GM21619 (cell line): ENCODE results near the gene NEUROG3.
"Not testable (repeated sequence)": the region's sequence is repeated elsewhere in the genome, so short reads cannot be mapped to it uniquely, and the experiment has no call there.

Experiments
- ATAC-seq: cut with Tn5 transposase; IDR thresholded peaks from one replicate; pipeline ENCODE4 v1.9.1; 2021; ENCODE audit not compliant: unreplicated experiment

The NEUROG3 gene

DNA sequence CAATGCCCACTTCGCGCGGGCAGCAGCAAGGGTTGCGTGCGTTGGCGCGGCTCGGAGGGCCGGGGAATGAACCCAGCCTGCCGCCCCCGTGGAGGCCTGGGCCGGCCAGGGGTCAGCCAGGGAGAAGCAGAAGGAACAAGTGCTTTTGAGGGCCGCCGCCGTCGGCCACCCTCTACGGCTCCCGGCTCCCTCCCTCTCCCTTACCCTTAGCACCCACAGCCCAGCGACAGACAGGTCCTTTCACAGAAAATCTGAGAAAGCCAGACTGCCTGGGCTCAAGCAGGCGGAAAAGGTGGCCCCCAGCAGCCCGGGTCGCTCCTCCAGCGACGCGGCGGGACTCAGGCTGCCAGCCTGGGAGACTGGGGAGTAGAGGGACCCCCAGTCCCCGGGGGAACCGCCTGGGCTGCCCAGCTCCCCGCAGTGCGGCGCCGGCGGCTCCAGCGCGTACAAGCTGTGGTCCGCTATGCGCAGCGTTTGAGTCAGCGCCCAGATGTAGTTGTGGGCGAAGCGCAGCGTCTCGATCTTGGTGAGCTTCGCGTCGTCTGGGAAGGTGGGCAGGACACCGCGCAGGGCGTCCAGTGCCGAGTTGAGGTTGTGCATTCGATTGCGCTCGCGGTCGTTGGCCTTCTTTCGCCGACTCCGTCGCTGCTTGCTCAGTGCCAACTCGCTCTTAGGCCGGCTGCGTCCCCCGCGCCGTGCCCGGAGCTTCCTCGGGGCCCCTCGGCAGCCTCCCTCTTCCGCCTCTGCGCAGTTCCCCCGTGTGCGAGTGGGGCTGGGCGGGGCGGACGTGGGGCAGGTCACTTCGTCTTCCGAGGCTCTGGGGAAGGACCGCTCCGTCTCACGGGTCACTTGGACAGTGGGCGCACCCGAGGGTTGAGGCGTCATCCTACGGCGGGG lies 815 bp downstream of the NEUROG3 start:
- ATAC-seq = no peak

- ATAC-seq = no peak
Observed at GRCh38 chr10:69571618-69572158, 1.5 kb downstream of the NEUROG3 start.

- ATAC-seq = no peak
Observed at GRCh38 chr10:69570050-69570816, 3.0 kb downstream of the NEUROG3 start.

- no peak for ATAC-seq
Observed at GRCh38 chr10:69569396-69569934, 3.8 kb downstream of the NEUROG3 start.

DNA sequence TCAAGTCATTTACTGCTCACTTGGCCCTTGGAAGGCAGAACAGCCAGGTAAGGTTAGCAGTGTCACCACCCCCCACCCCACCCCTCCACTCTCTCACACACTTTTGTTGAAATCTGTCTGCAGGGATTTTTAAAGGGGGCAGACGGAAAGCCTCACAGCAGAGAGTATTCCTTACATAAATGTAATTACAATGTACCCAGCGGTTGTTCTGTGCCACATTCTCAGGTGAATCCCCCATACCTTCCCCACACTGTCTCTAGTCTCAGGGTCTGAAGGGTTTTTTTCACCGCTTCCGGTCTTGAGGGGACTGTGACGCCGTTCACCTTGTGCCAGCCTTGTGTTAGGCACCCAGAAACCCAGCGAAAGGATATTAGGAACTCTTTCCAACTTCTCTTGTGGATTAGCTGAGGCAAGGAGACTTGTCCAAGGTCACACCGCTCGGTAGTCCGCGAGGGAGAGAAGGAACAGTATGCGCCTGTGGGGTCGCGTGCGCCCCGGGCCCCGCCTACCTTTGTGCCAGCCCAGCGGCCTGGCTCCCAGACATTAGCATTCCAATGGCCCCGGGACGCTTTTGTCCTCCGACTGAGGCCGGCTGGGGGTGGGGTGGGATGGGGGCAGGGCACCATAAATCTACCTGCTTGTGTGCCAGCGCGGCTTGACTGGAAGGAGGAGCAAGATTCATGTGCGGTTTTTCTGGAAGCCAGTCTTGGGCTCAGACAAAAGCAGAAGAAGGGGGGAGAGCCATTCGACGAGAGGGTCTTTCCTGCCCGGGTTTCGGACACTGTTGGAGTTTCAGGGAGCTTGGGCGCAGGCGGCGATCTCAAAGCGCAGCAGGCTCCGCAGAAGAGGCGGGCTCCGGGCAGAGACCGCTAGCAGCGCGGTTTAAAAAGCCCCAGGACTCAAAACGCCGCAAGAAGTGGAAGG lies 4.5 kb downstream of the NEUROG3 start:
- ATAC-seq = no peak

- no peak for ATAC-seq
Observed at GRCh38 chr10:69567920-69568319, 5.3 kb downstream of the NEUROG3 start.

DNA sequence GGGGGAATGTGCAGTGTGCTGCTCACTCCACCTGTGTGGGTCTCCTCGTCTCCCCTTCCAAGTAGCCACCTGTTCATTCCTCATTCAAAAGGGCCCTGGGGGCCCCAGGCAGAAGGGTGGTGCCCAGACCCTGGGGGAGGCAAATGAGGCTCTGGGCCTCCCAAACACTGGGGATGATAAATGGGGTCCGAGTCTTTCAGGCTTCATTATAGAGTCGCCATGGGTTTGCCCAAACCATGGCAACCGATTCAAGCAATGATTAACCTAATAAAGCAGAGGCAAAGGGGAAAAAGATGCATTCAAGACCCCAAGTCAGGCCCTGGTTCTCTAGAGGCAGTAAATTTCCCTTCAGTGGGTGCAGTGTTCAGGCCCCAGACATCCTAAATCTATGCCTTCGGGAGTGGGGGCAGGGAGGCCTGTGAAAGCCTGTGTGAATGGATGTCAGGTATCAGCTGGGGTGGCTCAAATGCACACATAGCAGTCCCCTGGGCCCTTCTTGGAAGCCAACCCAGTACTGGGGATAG lies 10.4 kb downstream of the NEUROG3 start:
- ATAC-seq = no peak

DNA sequence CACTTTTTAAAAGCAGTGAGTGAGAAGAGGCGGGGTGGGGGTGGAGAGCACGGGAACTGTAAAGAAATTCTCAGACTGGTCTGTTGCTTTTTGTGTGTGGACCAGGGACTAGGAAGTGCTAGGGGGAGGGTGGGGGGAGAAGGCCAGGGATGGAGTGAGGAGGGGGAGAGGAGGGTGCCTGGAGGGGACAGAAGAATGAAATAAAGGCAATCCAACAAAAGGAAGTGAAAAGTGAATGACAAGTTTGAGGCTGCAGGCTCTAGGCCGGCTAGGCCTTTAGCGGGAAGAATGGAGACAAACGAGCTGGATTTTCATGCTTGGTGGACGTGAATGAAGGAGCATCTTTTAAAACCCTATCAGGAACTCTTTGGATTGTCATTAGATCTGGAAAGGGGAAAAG lies 13.7 kb downstream of the NEUROG3 start:
- no peak for ATAC-seq

DNA sequence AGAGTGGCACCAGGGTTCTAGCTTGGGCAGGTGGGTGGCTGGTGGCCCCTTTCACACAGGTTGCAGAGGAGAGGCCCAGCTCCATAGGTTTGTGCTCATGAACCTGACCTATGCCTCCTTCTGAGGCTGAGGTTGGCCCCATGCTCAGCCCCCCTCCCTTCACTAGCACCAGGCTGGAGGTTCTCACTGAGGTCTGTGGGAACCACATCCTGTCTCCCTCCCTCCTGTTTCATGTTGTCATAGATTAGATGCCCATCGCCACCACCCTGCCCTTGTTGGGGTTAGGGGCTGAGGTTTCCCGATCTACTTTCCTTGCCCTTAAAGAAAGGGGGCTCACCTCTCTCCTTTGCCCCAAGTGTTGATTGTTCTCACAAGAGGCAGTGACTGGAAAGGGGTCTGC lies 14.7 kb downstream of the NEUROG3 start:
- no peak for ATAC-seq

GRCh38 chr10:69554611-69555010 lies 18.6 kb downstream of the NEUROG3 start:
- no peak for ATAC-seq

- no peak for ATAC-seq
Observed at GRCh38 chr10:69553328-69553727, 19.9 kb downstream of the NEUROG3 start.

DNA sequence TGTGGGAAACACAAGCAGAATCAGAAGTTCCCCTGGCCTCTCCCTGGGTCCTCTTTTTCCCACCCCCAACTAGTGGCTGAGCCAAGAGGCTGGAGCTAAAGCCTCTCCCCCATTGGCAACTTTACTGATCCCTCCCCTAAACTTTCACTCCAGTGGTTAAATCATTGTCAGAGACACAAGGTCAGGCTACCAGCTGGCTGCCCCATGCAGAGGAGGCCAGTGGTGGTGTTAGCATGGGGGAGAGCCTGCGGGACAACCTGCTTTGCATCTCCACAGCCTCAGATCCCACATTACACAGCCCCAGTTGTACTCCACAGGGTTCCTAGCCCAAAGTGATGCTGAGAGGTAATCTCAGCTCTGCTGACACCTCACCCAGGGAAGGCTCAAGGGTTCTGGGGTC lies 21.0 kb downstream of the NEUROG3 start:
- ATAC-seq = no peak

DNA sequence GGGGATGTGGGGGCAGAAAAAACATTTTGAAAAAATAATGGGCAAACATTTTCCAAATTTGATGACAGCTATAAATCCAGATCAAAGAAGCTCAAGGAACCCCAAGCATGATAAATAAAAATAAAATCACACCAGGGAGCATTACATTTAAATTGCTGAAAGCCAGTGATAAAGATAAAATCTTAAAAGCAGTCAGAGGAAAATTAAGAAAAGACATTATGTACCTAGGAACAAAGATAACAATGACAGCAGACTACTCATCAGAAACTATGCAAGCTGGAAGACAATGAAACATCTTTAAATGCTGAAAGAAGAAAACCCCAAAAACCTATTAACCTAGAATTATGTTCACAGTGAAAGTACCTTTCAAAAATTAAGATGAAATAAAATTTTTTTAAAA lies 23.3 kb downstream of the NEUROG3 start:
- ATAC-seq = no peak

DNA sequence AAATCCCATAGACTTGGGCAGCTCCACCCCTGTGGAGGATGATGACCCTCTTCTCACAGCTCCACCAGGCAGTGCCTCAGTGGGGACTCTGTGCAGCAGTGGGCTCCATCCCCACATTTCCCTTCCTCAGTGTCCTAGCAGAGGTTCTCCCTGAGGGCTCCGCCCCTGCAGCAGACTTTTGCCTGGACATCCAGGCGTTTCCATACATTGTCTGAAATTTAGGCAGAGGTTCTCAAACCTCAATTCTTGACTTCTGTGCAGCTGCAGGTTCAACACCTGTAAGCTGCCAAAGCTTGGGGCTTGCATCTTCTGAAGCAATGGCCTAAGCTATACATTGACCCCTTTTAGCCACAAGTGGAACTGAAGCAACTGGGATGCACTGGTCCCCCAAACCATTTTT lies 31.8 kb downstream of the NEUROG3 start:
- no peak for ATAC-seq

DNA sequence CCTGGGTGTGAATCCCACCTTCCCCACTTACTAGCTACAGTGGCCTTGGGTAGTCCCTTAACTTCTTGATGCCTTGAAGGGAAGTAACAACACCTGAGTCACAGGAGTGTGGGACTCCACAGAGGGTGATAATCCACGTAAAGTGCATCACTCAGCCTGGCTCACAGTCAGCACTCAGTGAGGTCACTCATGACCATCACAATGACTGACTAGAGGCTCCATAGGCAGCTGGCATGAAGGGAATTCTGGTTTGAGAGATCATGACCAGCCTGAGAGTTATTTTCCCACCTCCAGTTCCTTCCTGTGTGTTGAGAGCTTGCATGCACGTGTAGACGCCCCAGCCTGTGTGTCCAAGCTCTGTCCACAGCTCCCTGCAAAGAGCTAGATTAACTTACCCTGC lies 34.8 kb downstream of the NEUROG3 start:
- ATAC-seq = no peak

DNA sequence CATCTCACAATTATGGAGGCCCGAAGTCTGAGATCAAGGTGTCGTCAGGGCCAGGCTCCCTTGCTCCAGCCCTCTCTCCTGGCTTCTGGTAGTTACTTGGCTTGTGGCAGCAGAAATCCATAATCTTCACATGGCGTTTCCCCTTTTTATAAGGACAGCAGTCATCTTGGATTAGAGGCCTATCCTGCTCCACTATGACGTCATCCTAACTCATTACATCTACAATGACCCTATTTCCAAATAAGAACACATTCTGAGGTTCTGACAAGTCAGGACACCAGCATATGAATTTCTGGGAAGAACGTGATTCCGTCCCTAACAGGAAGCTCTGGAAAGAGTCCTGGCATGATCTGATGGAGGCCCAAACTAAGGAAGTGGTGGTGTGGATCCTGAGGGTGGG lies 35.8 kb downstream of the NEUROG3 start:
- no peak for ATAC-seq

GRCh38 chr10:69536521-69536920 lies 36.7 kb downstream of the NEUROG3 start:
- not testable (repeated sequence) for ATAC-seq

GRCh38 chr10:69533658-69534057 lies 39.6 kb downstream of the NEUROG3 start:
- no peak for ATAC-seq

DNA sequence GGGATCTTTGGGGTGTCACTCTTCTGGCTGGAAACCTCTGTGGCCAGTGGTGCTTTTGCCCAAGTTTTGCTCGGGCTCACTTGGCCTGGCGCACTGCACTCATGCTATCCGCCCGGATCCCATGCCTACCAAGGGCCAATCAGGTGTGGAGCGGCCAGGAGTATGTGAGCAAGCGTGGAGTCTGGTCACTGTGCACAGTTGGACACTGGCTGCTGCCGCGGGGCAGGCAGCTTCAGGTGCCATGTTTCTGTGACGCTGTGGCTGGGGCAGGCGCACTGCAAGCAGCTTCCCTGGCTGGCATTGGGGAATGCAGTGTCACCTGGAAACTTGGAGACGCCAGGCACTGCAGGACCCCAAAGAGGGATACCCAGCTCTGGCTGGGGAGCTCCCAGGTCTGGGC lies 45.3 kb downstream of the NEUROG3 start:
- ATAC-seq = no peak
